ENCODE results near the gene THAP10.

The THAP10 gene

DNA sequence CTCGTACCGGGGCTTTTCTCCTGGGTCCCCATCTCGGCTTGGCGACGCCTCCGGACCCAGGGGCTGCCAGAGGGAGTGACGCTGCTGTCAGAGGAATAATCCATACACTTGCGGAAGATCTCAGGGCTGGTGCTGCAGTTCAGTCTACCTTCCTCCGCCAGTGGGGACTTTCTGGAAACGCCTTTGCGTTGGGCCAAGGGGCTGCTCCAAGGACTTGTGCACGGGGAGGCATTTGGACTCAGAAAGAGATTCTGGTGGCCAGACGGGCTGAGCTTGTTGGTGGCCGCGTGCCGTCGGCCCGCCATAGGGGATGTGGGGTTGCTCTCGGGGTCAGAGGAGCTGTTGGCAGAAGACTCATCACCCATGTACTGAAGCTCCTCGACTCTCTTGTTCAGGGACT lies 60.1 kb downstream of the THAP10 start:
- no peaks in the 10 kb centered on the region for H3K9me3 Mint-ChIP-seq
- H3K36me3 Mint-ChIP-seq (ENCODE audit: low read depth) = peaks cover 59% of the 10 kb centered on the region
- TF ChIP-seq, protein P1, sequence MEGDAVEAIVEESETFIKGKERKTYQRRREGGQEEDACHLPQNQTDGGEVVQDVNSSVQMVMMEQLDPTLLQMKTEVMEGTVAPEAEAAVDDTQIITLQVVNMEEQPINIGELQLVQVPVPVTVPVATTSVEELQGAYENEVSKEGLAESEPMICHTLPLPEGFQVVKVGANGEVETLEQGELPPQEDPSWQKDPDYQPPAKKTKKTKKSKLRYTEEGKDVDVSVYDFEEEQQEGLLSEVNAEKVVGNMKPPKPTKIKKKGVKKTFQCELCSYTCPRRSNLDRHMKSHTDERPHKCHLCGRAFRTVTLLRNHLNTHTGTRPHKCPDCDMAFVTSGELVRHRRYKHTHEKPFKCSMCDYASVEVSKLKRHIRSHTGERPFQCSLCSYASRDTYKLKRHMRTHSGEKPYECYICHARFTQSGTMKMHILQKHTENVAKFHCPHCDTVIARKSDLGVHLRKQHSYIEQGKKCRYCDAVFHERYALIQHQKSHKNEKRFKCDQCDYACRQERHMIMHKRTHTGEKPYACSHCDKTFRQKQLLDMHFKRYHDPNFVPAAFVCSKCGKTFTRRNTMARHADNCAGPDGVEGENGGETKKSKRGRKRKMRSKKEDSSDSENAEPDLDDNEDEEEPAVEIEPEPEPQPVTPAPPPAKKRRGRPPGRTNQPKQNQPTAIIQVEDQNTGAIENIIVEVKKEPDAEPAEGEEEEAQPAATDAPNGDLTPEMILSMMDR (IDR thresholded peaks at IDR 0.05; ENCODE audit: unreplicated experiment in 3 of 3) = no peak
- H3K4me1 Mint-ChIP-seq = peaks cover 35% of the 10 kb centered on the region
- H3K27ac Mint-ChIP-seq = no peak overlapping the region
- H3K27me3 Mint-ChIP-seq (ENCODE audit: low read depth) = no peaks in the 10 kb centered on the region
- no peak overlapping the region for H3K4me3 Mint-ChIP-seq
